Panc1 (cell line): ENCODE data around the gene OR5AU1. TPM values are rescaled to one million over a fixed set of nuclear protein-coding genes. Genes with fewer than 3 reads are reported as not detected.

Experiments
- ATAC-seq: fragments of 200-7000 bp; cut with Tn5 transposase; 2 replicates; pipeline ENCODE4 v1.9.1; 2020; ENCODE audit warnings: mild to moderate bottlenecking, moderate library complexity
- BruUV-seq: library from RNA; stranded (reverse); fragments of 400-500 nt; replicated peaks from 2 replicates; lab custom pipeline; 2021; lab: Mats Ljungman, UMichigan
- CTCF ChIA-PET: fragments of 300-600 bp; sonication (Branson Sonifier 250); formaldehyde crosslinking; loops from one replicate; lab custom pipeline; 2022; ENCODE audit warnings: antibody characterized with exemption; lab: Charles Lee
- POLR2A ChIA-PET: fragments of 300-600 bp; sonication (Branson Sonifier 250); formaldehyde crosslinking; loops from one replicate; lab custom pipeline; 2022; ENCODE audit warnings: antibody characterized with exemption; lab: Charles Lee
- DNase-seq: peaks from one replicate; pipeline ENCODE4 v3.0.0-alpha.2; 2010; ENCODE audit warnings: low read depth, low spot score
- H3K27ac ChIP-seq: 2 replicates; pipeline ENCODE4 v1.5.1; 2011; ENCODE audit warnings: mild to moderate bottlenecking, low read length, inconsistent platforms
- H3K27me3 ChIP-seq: fragments of 200-500 bp; sonication (Bioruptor generic); 2 replicates; pipeline ENCODE4 v1.6.0; 2014; ENCODE audit warnings: low read length, inconsistent platforms; ENCODE audit not compliant: control insufficient read depth, insufficient read depth
- H3K36me3 ChIP-seq: fragments of 200-500 bp; sonication (Bioruptor generic); 2 replicates; pipeline ENCODE4 v1.5.1; 2014; ENCODE audit warnings: inconsistent platforms, mild to moderate bottlenecking, low read length, moderate library complexity; ENCODE audit not compliant: control insufficient read depth, insufficient read depth
- H3K4me1 ChIP-seq: 2 replicates; pipeline ENCODE4 v1.5.1; 2011; ENCODE audit warnings: inconsistent platforms, mild to moderate bottlenecking, low read length, moderate library complexity; ENCODE audit not compliant: control insufficient read depth, insufficient read depth
- H3K4me3 ChIP-seq, 2 experiments: 2 replicates each; pipeline ENCODE4 v1.5.1; 2011 to 2012; ENCODE audit warnings: low read depth in 2 of 2, low read length in 2 of 2, mild to moderate bottlenecking in 2 of 2, inconsistent platforms in 1 of 2, moderate library complexity in 1 of 2
- H3K9me3 ChIP-seq: fragments of 200-500 bp; sonication (Bioruptor generic); 2 replicates; pipeline ENCODE4 v1.5.1; 2014; ENCODE audit warnings: low read depth, mild to moderate bottlenecking, inconsistent platforms, low read length, moderate library complexity; ENCODE audit not compliant: control insufficient read depth, insufficient read depth
- CTCF ChIP-seq: fragments of 450-650 bp; IDR thresholded peaks from 2 replicates; pipeline ENCODE4 v1.5.1; 2017; ENCODE audit warnings: mild to moderate bottlenecking
- POLR2AphosphoS5 ChIP-seq: IDR thresholded peaks from 2 replicates; pipeline ENCODE4 v1.6.1; 2012; ENCODE audit warnings: mild to moderate bottlenecking, low read depth, low read length, moderate library complexity
- SIN3A ChIP-seq: IDR thresholded peaks from 2 replicates; pipeline ENCODE4 v1.6.1; 2012; ENCODE audit warnings: low read depth, mild to moderate bottlenecking, low read length, moderate library complexity, borderline replicate concordance; ENCODE audit not compliant: insufficient read depth
- TCF7L2 ChIP-seq: IDR thresholded peaks from 2 replicates; pipeline ENCODE4 v1.6.1; 2011; ENCODE audit warnings: mild to moderate bottlenecking, low read depth, low read length, inconsistent platforms
- in situ Hi-C: cut with HindIII; loops from 2 replicates; pipeline ENCODE4 v1.10.0; 2016; ENCODE audit warnings: low sequenced_read_pairs, low pct_unique_long_range_greater_than_20kb
- intact Hi-C: fragments of 100-400 bp; cut with micrococcal nuclease; formaldehyde crosslinking; loops from one replicate; pipeline ENCODE4 v1.10.0; 2022; ENCODE audit not compliant: unreplicated experiment
- total RNA-seq: library from RNA; stranded (reverse); gene quantifications from one replicate; pipeline ENCODE4 v1.2.1, GENCODE V29; 2021; ENCODE audit not compliant: unreplicated experiment
- TF ChIP-seq, protein P1 (sequence below), 2 experiments: IDR thresholded peaks; 2 replicates each; pipeline ENCODE4 v1.6.1; 2011 to 2012; ENCODE audit warnings: low read depth in 2 of 2, control low read depth in 1 of 2, low read length in 1 of 2, mild to moderate bottlenecking in 1 of 2, moderate library complexity in 1 of 2; ENCODE audit not compliant: insufficient read depth in 1 of 2

OR5AU1 gene
- total RNA-seq, 1 experiment from 2014 or later: not detected

DNA sequence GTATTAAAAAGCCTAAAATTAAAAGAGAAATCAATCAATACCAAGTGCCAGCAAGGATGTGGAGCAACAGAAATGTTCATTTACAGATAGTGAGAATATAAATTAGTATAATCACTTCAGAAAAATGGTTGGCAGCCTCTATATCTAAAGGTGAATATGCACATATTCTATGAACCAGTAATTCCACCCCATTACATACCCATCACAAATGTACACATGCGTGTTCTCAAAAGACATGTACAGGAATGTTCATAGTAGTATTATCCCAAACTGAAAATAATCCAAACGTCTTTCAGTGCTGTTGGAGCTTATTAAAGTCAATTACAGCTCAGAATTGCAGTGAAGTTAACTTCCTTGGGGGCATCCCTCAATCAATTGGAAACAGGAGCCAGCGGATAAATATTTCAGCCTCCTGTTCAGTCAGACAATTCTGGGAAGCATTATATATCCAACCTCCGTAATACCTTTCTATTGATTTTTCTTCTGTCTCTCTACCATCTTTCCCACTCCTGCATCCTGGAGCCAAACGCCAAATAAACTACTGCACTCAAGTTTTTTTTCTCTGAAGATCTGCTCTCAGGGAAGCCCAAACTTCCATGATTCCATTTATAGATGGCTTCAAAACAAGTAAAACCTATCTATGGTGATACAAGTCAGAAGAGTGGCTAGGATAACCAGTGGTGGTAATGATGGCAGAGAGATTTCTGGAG, 45.0 kb upstream of the OR5AU1 start:
- CTCF ChIA-PET: no interaction called here
- POLR2A ChIA-PET: no interaction called here
- Histone ChIP-seq H3K4me1 (peaks cover 3% of the 10 kb centered on the region), H3K36me3 (peaks cover 4% of the 10 kb centered on the region), H3K27me3 (no peaks in the 10 kb centered on the region), H3K27ac (no peak overlapping the region), H3K9me3 (no peaks in the 10 kb centered on the region), H3K4me3 (no peak overlapping the region)
- in situ Hi-C loops: no loop called here
- intact Hi-C loops: no loop called here
- BruUV-seq: no TSS peak
- ATAC-seq: no peak
- TF ChIP-seq, protein P1, sequence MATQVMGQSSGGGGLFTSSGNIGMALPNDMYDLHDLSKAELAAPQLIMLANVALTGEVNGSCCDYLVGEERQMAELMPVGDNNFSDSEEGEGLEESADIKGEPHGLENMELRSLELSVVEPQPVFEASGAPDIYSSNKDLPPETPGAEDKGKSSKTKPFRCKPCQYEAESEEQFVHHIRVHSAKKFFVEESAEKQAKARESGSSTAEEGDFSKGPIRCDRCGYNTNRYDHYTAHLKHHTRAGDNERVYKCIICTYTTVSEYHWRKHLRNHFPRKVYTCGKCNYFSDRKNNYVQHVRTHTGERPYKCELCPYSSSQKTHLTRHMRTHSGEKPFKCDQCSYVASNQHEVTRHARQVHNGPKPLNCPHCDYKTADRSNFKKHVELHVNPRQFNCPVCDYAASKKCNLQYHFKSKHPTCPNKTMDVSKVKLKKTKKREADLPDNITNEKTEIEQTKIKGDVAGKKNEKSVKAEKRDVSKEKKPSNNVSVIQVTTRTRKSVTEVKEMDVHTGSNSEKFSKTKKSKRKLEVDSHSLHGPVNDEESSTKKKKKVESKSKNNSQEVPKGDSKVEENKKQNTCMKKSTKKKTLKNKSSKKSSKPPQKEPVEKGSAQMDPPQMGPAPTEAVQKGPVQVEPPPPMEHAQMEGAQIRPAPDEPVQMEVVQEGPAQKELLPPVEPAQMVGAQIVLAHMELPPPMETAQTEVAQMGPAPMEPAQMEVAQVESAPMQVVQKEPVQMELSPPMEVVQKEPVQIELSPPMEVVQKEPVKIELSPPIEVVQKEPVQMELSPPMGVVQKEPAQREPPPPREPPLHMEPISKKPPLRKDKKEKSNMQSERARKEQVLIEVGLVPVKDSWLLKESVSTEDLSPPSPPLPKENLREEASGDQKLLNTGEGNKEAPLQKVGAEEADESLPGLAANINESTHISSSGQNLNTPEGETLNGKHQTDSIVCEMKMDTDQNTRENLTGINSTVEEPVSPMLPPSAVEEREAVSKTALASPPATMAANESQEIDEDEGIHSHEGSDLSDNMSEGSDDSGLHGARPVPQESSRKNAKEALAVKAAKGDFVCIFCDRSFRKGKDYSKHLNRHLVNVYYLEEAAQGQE (IDR thresholded peaks at IDR 0.05; ENCODE audit: insufficient read depth in 1 of 2, low read depth in 2 of 2, low read length in 1 of 2): no peak
- peak; percentile 72 for TF ChIP-seq POLR2AphosphoS5
- DNase-seq: no peak

GRCh38 chr14:21199611-21200560, 44.0 kb upstream of the OR5AU1 start:
- in situ Hi-C loops (no loop called here), intact Hi-C loops (no loop called here)
- CTCF ChIA-PET: no interaction called here
- no peak overlapping the region for H3K27ac ChIP-seq
- H3K36me3 ChIP-seq: peaks cover 2% of the 10 kb centered on the region
- H3K4me3 ChIP-seq: no peak overlapping the region
- ATAC-seq: no peak
- POLR2A ChIA-PET: no interaction called here
- BruUV-seq: no TSS peak
- H3K27me3 ChIP-seq: no peaks in the 10 kb centered on the region
- H3K9me3 ChIP-seq: no peaks in the 10 kb centered on the region
- no peak for DNase-seq
- TF ChIP-seq, protein P1 (IDR thresholded peaks at IDR 0.05; ENCODE audit: insufficient read depth in 1 of 2, low read depth in 2 of 2, low read length in 1 of 2): no peak
- TF ChIP-seq POLR2AphosphoS5 (no peak; the same call in 1 of the 2 replicates), SIN3A (no peak), TCF7L2 (no peak), CTCF (no peak)
- peaks cover under 1% of the 10 kb centered on the region for H3K4me1 ChIP-seq
